HG02970 (cell line): Measurements from ENCODE around the gene ASPRV1.
"Not testable (repeated sequence)": the region's sequence is repeated elsewhere in the genome, so short reads cannot be mapped to it uniquely, and the experiment has no call there.

ENCODE experiments used
- ATAC-seq: cut with Tn5 transposase; IDR thresholded peaks from one replicate; pipeline ENCODE4 v1.9.1; 2021; ENCODE audit warnings: mild to moderate bottlenecking, moderate library complexity, moderate number of reproducible peaks; ENCODE audit not compliant: unreplicated experiment, low FRiP score

Gene ASPRV1

DNA sequence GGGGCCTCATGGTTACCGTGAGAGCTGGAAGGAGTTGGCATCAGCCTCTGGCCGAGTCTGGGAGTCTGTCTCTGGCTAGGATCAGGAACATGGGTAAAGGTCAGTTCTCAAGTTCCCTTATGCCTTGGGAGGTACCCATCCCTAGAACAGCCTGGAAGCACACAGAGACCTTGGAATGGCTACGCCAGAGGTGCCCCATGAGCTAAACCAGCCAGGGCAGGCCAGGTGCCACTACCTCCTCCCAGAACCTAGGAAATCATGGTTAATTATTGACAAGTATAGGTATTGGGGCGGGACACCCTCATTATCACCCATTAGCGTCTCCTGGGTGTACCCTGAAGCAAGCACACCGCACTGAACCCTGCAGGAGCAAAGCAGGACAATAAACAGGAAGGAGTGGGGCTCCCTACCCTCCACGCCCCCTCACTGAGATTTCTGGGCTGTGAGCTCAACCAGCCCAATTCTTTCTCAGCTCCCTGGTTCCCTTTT is 3.0 kb upstream of the ASPRV1 start:
- no peak for ATAC-seq

DNA sequence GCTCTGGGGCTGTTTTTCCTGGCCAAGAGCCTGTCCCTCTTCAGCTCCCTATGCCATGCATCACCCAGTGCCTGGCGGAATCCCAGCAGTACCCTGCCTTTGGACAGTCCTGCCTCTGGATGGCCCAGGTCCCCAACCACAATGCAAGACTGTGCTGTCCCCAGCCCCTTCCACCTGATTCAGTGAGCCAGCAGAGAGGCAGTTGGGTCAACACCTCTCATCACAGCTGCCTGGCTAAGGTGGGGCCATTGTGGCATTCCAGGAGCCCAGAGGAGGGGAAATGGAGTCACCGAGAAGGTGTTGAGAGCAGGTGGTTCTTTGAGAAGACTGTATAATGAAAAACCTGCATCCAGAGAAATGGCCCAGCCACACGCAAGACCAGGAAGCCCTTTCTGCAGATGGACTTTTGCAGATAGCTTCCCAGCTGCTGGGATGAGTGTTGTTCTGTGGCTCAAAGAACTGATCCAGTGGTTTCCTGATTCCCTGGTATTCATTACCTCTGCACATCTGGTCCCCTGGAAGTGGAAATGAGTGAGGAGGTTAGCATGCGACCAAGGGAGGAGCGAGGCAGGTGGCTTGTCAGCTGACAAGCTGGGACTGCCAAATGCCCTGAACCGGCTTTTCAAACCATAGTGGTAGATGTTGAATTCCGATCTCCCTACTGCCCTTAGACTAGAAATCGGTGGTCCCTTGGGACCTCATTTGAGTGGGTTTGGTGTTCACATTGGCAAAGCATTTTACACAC is 1.7 kb upstream of the ASPRV1 start:
- ATAC-seq, result no peak

DNA sequence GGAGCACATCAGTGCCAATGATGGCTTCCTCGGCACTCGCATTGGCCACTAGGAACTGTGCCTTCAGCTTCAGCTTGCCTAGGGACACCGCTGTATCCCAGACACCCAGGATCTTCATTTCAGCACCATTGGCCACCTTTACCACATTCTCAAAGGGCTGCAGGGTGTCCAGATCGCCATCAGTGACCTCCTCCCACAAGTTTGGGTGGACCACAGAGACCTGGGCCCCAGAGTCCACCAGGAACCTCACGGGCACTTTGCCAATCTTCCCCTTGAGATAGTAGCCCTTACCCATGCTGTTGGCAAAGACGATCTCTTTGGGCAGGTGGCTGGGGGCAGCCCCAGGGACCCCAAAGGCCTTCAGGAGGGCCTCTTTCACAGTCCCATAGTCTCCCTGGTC is 610 bp downstream of the ASPRV1 start:
- ATAC-seq, result no peak

DNA sequence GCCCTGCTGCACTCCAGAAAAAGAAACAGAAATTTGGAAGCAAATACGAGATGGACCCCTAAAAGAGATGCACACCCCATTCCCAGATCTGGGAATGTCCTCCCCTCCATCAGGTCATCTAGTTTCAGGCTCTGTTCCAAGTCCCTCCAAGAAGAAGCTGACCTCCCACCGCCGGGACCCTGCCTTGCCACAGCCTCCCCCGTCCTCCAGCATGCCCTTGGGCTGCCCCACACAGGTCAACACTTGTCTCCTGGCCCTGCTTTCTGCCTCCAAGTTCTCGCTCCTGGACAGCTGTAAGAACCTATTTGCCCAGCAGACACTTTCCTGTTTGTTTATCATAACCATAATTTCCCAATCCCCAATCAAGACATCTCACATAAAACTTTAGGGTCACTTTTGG is 2.0 kb downstream of the ASPRV1 start:
- ATAC-seq, result no peak

DNA sequence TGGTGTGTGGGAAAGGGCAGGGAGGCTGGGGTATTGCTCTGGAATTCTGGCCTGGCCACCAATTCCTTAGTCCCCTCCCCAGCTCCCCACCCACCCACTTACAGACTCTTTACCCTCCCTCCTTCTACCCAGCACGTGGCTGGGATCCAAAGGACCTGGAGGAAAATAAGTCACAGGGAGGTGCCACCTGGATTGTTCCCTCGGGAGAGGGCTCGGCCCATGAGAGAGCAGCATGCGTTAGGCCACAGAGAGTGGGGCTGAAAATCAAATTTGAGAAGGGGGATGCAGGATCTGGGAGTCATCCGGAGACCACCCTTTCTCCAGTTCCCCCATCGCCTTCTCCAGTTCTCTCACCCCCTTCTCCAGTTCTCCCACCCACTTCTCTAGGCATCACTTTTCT is 3.0 kb downstream of the ASPRV1 start:
- ATAC-seq, result no peak

DNA sequence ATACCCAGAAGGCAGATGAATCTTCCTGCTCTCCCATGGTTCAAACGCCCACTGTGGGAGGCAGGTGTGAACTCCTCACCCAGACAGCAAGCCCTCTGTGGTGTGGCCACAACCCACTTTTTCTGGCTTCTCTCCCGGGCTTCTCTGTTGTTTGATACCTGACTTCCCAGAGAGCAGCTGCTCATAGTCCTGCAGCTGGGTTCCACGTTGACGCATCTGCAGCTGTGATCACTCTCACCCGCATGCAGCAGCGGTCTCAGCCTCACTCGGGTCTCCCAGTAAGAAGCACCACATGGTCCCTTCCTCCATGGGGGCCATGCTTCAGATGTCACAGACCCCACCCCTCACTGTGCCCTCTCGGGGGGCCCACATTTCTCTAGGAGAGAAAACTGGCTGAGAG is 3.5 kb downstream of the ASPRV1 start:
- no peak for ATAC-seq

DNA sequence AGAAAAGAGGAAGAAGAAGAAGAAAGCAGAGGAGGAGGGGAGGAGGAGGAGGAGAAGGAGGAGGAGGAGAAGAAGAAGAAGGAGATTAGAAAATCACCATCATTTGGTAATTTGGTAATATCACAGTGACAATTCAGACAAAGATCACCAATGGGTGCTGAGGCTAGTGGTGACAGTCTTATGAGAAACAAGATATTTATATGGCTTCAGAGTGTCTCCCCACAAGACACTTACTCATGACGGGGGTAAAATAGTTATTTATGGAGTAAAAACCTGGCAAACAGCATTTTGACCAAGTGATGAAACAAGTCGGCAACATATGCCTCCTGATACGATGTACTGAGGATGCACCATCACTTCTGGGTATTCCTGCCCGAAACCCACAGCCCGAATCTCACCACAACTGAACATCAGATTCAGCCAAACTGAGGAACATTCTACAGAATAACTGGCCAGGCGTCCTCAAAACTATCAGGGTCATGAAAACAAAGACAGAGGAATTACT is 4.9 kb downstream of the ASPRV1 start:
- no peak for ATAC-seq

DNA sequence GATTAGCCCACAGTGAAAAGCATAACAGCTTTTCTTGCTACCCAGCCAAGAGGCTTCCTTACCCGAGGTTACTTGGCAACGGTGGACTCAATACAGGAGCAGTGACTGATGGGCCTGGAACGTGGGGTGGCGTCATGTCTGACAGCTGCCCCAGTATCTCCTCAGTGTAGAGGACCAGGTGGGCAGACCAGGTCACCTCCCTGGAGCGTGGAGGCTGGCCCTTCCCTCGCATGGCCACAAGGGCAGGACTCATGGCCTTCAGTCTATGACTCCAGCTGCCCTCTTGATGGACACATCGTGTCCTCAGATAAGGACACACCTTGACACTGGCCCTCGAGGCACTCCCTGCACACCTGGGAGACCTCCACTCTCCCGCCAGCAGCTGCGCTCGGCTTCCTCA is 6.4 kb downstream of the ASPRV1 start:
- ATAC-seq, result no peak

DNA sequence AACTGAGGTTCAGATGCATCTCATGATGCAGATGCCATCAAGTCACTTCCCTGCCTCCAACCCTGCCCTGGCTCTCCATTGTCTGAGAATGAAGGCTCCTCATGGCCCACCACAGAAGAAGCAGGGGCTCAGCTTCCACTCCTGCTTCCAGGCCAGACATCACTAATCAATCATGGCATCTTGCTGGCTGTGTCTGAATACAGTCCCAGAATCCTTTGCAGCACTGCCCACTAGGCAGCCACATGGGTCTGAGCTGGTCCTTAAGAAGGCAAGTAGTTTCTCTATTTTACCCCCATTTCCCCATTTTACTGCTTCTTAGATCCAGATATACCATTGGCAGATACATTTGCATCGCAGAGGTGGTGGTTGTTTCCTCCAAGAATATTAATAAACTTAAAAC is 7.3 kb downstream of the ASPRV1 start:
- ATAC-seq, result no peak

DNA sequence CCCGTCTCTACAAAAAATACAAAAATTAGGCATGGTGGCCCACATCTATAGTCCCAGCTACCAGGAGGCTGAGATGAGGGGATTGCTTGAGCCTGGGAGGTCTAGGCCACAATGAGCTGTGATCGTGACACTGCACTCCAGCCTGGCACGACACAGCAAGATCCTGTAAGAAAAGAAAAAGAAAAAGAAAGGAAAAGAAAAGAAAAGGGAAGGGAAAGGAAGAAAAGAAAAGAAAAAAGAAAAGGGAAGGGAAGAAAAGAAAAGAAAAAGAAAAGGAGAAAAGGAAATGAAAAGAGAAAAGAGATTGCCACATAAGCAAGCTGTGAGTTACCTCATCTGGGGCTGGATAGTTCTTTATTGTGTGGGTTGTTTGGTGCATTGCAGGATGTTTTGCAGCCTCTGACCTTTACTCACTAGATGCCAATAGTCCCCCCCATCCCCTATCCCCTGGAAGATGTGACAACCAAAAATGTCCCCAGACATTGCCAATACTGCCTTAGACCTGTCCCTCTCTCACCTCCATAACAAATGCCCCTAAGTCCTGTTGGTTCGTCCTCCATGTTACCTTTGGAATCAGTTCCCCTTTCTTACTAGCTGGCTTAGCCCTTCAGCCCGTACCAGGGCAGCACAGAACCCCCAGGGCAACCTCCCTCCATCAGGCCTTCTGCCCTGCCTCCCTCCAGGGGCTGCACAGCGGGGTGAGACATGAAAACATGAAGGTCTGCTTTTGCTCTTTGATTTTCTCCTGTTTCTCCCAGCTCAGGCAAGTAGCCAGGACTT is 8.9 kb downstream of the ASPRV1 start:
- ATAC-seq, result no peak

DNA sequence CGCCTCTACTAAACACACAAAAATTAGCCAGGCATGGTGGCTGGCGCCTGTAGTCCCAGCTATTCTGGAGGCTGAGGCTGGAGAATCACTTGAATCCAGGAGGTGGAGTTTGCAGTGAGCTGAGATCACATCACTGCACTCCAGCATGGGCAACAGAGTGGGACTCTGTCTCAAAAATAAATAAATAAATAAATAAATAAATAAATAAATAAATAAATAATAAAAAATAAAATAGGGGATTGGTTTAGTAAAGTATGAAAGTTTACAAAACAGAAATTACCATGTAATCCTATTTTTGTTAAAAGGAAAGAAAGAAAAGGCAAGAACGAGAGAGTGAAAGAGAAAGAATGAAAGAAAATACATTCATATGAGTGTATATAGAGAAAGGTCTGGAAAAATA is 10.8 kb downstream of the ASPRV1 start:
- ATAC-seq, result not testable (repeated sequence)

DNA sequence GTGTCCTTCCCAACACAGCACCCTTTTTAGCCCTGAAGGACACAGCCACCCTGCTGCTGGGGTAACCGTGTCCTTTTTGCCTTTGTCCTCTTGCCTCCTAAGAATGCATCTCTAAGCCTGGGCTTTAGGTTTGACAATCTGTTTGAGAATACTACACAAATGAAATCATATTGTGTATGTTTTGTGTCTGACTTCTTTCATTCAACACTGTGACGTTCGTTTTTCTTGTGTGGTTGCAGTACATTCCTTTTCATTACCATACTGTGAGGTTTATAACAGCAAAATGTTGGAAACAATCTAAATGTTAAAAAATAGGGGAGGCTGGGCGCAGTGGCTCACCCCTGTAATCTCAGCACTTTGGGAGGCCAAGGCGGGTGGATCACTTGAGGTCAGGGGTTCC is 11.2 kb downstream of the ASPRV1 start:
- no peak for ATAC-seq

DNA sequence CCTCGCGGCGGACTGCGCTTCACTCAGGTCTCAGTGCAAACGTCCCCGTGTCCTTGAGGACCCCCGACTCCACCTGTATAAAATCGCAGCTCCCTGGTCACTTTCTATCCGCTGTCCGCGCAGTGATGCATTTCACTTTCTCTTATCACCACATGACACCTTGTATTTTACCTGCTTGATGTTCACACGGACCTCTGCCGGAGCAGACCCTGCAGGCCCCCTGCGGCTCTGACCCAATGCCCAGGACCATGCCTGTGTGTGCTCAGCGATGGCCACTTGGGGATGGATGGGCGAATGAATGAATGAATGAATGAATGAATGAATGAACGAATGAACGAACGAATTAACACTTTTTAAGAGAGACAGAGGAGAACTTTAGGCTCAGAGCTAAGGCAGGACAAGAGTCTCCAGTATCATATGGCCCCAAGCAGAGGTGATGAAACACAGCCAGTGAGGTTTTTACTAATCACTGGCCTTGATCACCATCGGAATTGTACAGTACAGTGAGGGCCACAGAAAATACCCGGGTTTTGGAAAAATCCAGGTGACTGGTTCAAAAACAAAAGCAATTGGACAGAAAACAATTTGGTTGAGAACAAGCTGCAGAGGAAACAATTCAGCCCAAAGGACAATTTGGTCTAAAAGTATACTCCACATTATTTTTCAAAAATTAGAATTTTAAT is 12.3 kb downstream of the ASPRV1 start:
- ATAC-seq, result no peak

DNA sequence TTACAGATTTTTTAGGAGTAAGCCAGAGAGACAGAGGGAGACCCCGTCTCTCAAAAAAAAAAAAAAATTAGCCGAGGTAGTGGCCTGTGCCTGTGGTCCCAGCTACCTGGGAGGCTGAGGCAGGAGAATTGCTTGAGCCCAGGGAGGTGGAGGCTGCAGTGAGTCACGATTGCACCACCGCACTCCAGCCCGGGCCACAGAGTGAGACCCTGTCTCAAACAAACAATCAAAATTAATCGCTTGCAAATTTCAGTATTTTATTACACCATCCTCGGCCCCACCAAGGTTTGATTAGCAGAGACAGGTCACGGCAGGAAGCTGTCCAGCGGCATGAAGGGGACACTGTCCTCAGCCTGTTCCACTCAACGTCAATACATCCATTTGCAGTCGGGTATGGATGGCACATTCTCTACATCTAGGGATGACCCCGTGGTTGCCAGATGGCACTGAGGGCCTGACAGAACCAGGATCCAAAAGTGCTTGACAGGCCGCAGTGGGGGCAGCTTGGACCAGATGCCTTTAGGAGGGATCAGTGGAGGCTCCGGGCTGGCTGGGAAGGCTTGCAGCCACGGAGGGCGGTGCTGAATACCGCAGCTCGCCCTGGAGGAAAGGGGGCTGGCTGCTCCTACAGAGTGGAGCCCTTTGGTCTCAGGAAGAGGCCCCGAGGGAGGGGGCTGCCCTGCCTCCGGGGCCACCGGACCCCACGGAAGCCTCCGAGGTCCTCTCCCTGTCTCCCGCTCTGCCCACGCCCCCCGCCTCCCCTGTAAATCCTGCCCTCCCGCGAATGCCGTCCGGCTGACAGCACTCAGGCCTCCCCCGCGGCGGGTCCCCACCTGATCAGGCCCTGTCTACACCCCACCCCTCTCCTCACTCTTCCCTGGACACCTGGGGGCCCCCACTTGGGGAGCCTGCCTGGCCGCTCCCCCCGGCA is 13.1 kb downstream of the ASPRV1 start:
- no peak for ATAC-seq

DNA sequence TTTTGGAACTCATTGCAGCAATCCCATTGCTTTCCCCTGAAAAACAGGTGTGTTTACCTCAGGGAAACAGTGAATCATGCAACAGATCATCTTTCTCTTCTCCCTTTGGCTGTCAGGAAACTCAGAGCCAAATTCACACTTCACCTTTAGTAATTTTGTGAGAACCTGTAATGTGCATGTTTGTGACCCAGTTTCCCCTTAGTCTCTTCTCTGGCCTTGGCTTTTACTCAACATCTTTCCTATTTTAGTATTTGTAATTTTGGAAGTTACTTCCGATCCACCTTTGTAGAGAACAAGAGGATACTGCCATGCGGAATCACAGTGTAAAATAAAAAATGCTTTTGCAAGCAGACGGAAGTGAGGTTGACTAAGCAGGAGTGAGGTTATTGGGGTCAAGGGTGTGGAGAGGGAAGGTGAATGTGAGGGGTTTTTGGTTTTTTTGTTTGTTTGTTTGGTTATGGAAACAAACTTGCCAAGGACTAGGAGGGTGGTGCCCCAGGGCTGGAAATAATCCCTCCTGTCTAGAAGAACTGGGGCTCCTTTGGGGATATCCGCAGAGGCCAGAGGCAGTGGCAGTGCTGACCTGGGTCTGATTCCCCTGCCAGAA is 14.0 kb downstream of the ASPRV1 start:
- ATAC-seq, result no peak

DNA sequence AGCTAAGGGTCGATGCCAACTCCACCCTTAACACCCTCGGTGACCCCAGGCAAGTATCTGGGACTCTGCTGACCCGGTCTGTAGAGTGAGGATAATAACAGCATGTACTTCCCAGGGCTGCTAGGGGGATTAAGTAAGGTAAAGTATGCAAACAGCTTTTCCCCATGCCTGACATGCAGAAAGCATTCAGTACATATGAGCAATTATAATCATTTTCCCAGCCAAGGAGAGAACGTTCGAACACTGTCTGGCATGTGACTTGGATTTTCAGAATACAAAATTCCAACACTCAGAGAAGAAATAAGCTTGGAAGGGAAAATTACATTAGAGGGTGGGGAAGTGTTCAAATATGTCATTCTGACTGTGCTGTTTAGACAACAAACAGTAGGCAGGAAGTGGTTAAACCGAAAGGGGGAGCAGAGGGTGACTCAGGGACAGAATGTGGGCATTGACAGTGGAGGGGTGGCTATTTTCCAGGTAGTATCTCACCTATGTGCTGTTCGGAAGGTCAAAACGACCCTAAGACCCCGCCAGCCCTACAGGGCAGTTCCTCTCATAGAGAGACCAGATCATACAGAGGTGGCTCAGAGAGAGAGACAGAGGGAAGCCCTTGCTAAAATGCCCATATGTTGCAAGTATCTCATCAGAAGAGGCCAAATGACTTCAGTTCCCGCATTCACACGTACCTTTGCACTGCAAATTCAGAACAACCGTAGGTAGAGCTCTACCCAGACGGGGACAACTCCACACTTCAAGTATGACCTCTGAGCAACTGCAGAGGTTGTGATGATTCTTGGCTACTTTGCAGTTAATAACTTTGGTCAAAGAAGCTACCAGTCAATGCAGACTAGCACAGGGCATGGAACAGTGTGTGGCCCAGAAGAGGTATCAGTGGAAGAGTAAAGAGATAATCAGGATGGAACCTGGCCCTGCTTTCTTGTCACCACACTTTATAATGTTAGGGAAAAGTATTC is 14.8 kb downstream of the ASPRV1 start:
- no peak for ATAC-seq

DNA sequence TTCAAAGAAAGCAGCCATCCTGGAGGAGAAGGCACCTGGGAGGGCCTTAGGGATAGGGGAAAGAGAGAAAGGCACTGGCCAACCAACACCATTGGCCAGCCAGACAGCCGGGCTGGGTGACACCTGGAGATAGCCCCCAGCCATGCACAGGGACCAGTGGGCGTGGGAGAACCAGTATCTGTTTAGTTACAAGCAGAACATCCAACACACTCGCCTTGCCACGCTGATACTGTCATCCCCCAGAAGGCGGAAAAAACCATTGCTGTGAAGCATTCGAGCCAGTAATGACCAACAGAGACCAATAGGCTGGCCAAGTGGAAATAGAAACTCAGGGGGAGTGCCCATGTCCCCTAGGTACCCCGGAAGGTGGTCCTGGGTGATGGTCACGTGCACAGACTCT is 15.5 kb downstream of the ASPRV1 start:
- no peak for ATAC-seq

DNA sequence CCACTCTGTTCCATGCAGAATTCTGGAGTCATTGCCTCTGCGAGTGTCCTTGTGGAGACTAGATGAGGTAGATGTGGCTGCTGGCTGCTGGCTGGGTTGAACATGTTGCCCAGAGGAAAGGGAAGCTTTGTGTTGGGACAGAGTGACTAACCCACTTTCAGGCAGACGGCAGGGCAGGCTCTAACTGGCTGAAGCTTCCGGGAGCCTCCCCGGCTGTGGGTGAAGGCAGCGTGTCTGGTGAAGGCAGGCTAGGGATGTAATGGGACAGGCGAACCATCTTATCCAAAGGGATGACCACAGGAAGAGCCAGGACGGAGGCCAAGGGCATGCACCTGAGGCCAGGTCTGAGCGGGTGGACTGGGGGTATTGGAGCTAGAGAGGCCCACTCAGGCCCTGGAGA is 16.0 kb downstream of the ASPRV1 start:
- no peak for ATAC-seq

DNA sequence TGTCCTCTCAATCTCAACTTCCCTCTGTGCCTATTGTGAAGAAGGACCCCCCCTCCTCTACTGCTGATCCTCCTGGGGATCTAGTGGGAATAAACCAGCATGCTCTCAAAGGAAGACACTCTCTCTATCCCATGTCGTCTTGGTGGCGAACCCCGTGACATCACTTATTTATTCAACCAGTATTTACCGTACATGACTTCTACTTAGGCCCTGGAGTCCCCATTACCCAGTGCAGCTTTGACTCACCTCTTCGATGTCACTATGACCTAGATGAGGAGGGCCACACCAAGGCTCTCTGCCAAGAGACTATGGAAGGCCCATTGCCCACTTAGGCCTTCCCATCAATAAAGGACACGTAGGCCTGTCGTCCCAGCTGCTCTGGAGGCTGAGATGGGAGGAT is 16.7 kb downstream of the ASPRV1 start:
- no peak for ATAC-seq
